OCI-LY7 (cell line): Measurements from ENCODE around the gene ZFAND5.

Experiments
- CTCF ChIP-seq: fragments of 200-600 bp; sonication (generic); conservative IDR thresholded peaks from 2 replicates; pipeline ENCODE4 v1.5.1; 2014; ENCODE audit warnings: mild to moderate bottlenecking, antibody characterized with exemption, low read length, moderate library complexity, mixed read lengths
- EZH2phosphoT487 ChIP-seq: fragments of 200-600 bp; sonication (generic); IDR thresholded peaks from 2 replicates; pipeline ENCODE4 v1.6.1; 2018; ENCODE audit warnings: low read depth, borderline replicate concordance, mild to moderate bottlenecking, mixed run types, antibody characterized with exemption, low read length, moderate library complexity, mixed read lengths

- TF ChIP-seq CTCF (no peak), EZH2phosphoT487 (no peak)
Measured at GRCh38 chr9:72402744-72403143, 37.7 kb upstream of the ZFAND5 start.
